WTC11 (cell line): ENCODE results near the gene MYLK4. TPM values are rescaled to one million over a fixed set of nuclear protein-coding genes. Genes with fewer than 3 reads are reported as not detected.

Experiments used
- ATAC-seq: fragments of 200-7000 bp; cut with Tn5 transposase; 2 replicates; pipeline ENCODE4 v1.10.0; 2021; ENCODE audit warnings: mild to moderate bottlenecking, moderate library complexity
- CTCF ChIA-PET: fragments of 300-600 bp; sonication (Branson Sonifier 250); formaldehyde crosslinking; loops from one replicate; lab custom pipeline; 2021; ENCODE audit warnings: antibody characterized with exemption; lab: Charles Lee
- POLR2A ChIA-PET: fragments of 350-600 bp; sonication (Branson Sonifier 250); formaldehyde crosslinking; loops from one replicate; lab custom pipeline; 2021; ENCODE audit warnings: antibody characterized with exemption; lab: Charles Lee
- DNase-seq: peaks from one replicate; pipeline ENCODE4 v3.0.0; 2021; ENCODE audit warnings: low spot score
- H3K27ac Mint-ChIP-seq: 2 replicates; pipeline ENCODE4 v1.8.0; 2021; ENCODE audit warnings: mixed read lengths
- H3K27me3 Mint-ChIP-seq: 2 replicates; pipeline ENCODE4 v1.8.0; 2021; ENCODE audit warnings: low read depth, mild to moderate bottlenecking, moderate library complexity, mixed read lengths
- H3K36me3 Mint-ChIP-seq: 2 replicates; pipeline ENCODE4 v1.8.0; 2021; ENCODE audit warnings: mixed read lengths
- H3K4me1 Mint-ChIP-seq: 2 replicates; pipeline ENCODE4 v1.8.0; 2022; ENCODE audit warnings: mixed read lengths
- H3K4me3 Mint-ChIP-seq: 2 replicates; pipeline ENCODE4 v1.8.0; 2021; ENCODE audit warnings: mild to moderate bottlenecking, moderate library complexity, mixed read lengths
- H3K9me3 Mint-ChIP-seq: 2 replicates; pipeline ENCODE4 v1.8.0; 2021; ENCODE audit warnings: mixed read lengths
- AFF4 ChIP-seq: sonication (generic); formaldehyde crosslinking; IDR thresholded peaks from 2 replicates; pipeline ENCODE4 v1.8.1; 2023; ENCODE audit warnings: mild to moderate bottlenecking, missing genetic modification reagents, borderline replicate concordance
- ATF2 ChIP-seq: sonication (generic); formaldehyde crosslinking; IDR thresholded peaks from 2 replicates; pipeline ENCODE4 v1.8.1; 2022; ENCODE audit warnings: low read depth, missing genetic modification reagents, borderline replicate concordance
- FOXJ3 ChIP-seq: sonication (generic); formaldehyde crosslinking; IDR thresholded peaks from 2 replicates; pipeline ENCODE4 v1.9.0; 2021; ENCODE audit warnings: missing genetic modification reagents, mild to moderate bottlenecking, borderline replicate concordance
- FOXK1 ChIP-seq: sonication (generic); formaldehyde crosslinking; IDR thresholded peaks from 2 replicates; pipeline ENCODE4 v1.8.0; 2022; ENCODE audit warnings: mild to moderate bottlenecking, moderate library complexity, missing genetic modification reagents
- IRF2 ChIP-seq: sonication (generic); formaldehyde crosslinking; IDR thresholded peaks from 2 replicates; pipeline ENCODE4 v1.8.0; 2022; ENCODE audit warnings: low read depth, missing genetic modification reagents, borderline replicate concordance
- NFATC4 ChIP-seq: fragments of 250-450 bp; sonication (Bioruptor Pico); IDR thresholded peaks from 2 replicates; pipeline ENCODE4 v1.9.0; 2021; ENCODE audit warnings: mild to moderate bottlenecking
- SMAD4 ChIP-seq: sonication (generic); formaldehyde crosslinking; IDR thresholded peaks from 2 replicates; pipeline ENCODE4 v1.8.0; 2022; ENCODE audit warnings: mild to moderate bottlenecking, missing genetic modification reagents
- TEAD4 ChIP-seq: sonication (generic); formaldehyde crosslinking; IDR thresholded peaks from 2 replicates; pipeline ENCODE4 v1.8.0; 2022; ENCODE audit warnings: mild to moderate bottlenecking, missing genetic modification reagents
- ZBTB21 ChIP-seq: sonication (generic); formaldehyde crosslinking; IDR thresholded peaks from 2 replicates; pipeline ENCODE4 v1.8.1; 2023; ENCODE audit warnings: mild to moderate bottlenecking, missing genetic modification reagents, borderline replicate concordance
- ZNF121 ChIP-seq: sonication (generic); formaldehyde crosslinking; IDR thresholded peaks from 2 replicates; pipeline ENCODE4 v1.8.0; 2023; ENCODE audit warnings: missing genetic modification reagents
- ZNF138 ChIP-seq: sonication (generic); formaldehyde crosslinking; conservative IDR thresholded peaks from 2 replicates; pipeline ENCODE4 v1.8.1; 2022; ENCODE audit warnings: mild to moderate bottlenecking, moderate library complexity, missing genetic modification reagents
- ZNF317 ChIP-seq: sonication (generic); formaldehyde crosslinking; IDR thresholded peaks from 2 replicates; pipeline ENCODE4 v1.8.1; 2023; ENCODE audit warnings: low read depth, mild to moderate bottlenecking, moderate library complexity, missing genetic modification reagents, borderline replicate concordance
- total RNA-seq: library from RNA; stranded (reverse); gene quantifications from 3 replicates; pipeline ENCODE4 v1.2.3, GENCODE V29; 2021
- TF ChIP-seq, protein P1 (sequence below): fragments of 250-450 bp; sonication (Bioruptor Pico); IDR thresholded peaks from 2 replicates; pipeline ENCODE4 v1.8.0; 2021; ENCODE audit warnings: mild to moderate bottlenecking
- TF ChIP-seq, protein P2 (sequence below): sonication (generic); formaldehyde crosslinking; IDR thresholded peaks from 2 replicates; pipeline ENCODE4 v1.8.1; 2022; ENCODE audit warnings: missing genetic modification reagents, borderline replicate concordance
- TF ChIP-seq, protein P3 (sequence below): sonication (generic); formaldehyde crosslinking; IDR thresholded peaks from 2 replicates; pipeline ENCODE4 v1.8.0; 2023; ENCODE audit warnings: missing genetic modification reagents
- TF ChIP-seq, protein P4 (sequence below): fragments of 250-450 bp; sonication (Bioruptor Pico); IDR thresholded peaks from 2 replicates; pipeline ENCODE4 v1.9.0; 2021; ENCODE audit warnings: mild to moderate bottlenecking, borderline replicate concordance

Gene MYLK4
- total RNA-seq, 1 experiment from 2014 or later, result 0.13 TPM

- no peak for DNase-seq
- no peaks in the 10 kb centered on the region for H3K27me3 Mint-ChIP-seq
- H3K36me3 Mint-ChIP-seq, result peaks cover 9% of the 10 kb centered on the region
- TF ChIP-seq NFATC4, result no peak
- TF ChIP-seq, protein P1, sequence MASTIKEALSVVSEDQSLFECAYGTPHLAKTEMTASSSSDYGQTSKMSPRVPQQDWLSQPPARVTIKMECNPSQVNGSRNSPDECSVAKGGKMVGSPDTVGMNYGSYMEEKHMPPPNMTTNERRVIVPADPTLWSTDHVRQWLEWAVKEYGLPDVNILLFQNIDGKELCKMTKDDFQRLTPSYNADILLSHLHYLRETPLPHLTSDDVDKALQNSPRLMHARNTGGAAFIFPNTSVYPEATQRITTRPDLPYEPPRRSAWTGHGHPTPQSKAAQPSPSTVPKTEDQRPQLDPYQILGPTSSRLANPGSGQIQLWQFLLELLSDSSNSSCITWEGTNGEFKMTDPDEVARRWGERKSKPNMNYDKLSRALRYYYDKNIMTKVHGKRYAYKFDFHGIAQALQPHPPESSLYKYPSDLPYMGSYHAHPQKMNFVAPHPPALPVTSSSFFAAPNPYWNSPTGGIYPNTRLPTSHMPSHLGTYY, result no peak
- no peak for TF ChIP-seq SMAD4
- no peak for TF ChIP-seq FOXK1 (CRISPR knock-in tag)
- TF ChIP-seq ZBTB21 (CRISPR knock-in tag), result no peak
- TF ChIP-seq, protein P2, sequence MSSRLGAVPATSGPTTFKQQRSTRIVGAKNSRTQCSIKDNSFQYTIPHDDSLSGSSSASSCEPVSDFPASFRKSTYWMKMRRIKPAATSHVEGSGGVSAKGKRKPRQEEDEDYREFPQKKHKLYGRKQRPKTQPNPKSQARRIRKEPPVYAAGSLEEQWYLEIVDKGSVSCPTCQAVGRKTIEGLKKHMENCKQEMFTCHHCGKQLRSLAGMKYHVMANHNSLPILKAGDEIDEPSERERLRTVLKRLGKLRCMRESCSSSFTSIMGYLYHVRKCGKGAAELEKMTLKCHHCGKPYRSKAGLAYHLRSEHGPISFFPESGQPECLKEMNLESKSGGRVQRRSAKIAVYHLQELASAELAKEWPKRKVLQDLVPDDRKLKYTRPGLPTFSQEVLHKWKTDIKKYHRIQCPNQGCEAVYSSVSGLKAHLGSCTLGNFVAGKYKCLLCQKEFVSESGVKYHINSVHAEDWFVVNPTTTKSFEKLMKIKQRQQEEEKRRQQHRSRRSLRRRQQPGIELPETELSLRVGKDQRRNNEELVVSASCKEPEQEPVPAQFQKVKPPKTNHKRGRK (CRISPR knock-in tag), result no peak
- TF ChIP-seq ATF2 (CRISPR knock-in tag), result no peak
- TF ChIP-seq AFF4 (CRISPR knock-in tag), result no peak
- no peak for TF ChIP-seq ZNF138 (CRISPR knock-in tag)
- TF ChIP-seq, protein P3, sequence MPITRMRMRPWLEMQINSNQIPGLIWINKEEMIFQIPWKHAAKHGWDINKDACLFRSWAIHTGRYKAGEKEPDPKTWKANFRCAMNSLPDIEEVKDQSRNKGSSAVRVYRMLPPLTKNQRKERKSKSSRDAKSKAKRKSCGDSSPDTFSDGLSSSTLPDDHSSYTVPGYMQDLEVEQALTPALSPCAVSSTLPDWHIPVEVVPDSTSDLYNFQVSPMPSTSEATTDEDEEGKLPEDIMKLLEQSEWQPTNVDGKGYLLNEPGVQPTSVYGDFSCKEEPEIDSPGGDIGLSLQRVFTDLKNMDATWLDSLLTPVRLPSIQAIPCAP, result no peak
- TF ChIP-seq ZNF317, result no peak
- no peak for TF ChIP-seq TEAD4 (CRISPR knock-in tag)
- TF ChIP-seq ZNF121 (CRISPR knock-in tag), result no peak
- no peak for TF ChIP-seq FOXJ3
- TF ChIP-seq IRF2 (CRISPR knock-in tag), result no peak
- TF ChIP-seq, protein P4, sequence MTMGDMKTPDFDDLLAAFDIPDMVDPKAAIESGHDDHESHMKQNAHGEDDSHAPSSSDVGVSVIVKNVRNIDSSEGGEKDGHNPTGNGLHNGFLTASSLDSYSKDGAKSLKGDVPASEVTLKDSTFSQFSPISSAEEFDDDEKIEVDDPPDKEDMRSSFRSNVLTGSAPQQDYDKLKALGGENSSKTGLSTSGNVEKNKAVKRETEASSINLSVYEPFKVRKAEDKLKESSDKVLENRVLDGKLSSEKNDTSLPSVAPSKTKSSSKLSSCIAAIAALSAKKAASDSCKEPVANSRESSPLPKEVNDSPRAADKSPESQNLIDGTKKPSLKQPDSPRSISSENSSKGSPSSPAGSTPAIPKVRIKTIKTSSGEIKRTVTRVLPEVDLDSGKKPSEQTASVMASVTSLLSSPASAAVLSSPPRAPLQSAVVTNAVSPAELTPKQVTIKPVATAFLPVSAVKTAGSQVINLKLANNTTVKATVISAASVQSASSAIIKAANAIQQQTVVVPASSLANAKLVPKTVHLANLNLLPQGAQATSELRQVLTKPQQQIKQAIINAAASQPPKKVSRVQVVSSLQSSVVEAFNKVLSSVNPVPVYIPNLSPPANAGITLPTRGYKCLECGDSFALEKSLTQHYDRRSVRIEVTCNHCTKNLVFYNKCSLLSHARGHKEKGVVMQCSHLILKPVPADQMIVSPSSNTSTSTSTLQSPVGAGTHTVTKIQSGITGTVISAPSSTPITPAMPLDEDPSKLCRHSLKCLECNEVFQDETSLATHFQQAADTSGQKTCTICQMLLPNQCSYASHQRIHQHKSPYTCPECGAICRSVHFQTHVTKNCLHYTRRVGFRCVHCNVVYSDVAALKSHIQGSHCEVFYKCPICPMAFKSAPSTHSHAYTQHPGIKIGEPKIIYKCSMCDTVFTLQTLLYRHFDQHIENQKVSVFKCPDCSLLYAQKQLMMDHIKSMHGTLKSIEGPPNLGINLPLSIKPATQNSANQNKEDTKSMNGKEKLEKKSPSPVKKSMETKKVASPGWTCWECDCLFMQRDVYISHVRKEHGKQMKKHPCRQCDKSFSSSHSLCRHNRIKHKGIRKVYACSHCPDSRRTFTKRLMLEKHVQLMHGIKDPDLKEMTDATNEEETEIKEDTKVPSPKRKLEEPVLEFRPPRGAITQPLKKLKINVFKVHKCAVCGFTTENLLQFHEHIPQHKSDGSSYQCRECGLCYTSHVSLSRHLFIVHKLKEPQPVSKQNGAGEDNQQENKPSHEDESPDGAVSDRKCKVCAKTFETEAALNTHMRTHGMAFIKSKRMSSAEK (CRISPR knock-in tag), result no peak
- ChIA-PET POLR2A (interaction anchor here (1.7 kb wide), 1 partner anchor 49 kb away, joined by 6 read pairs; the partner anchor contains the start of gene SERPINB1), CTCF (interaction anchor here (1.2 to 3.2 kb wide), 14 partner anchors 9 to 261 kb away, joined by 3 to 68 read pairs (median 14); partner anchors contain the start of genes NQO2 and SERPINB1)
- ATAC-seq, result no peak
- H3K4me3 Mint-ChIP-seq, result no peak overlapping the region
- H3K4me1 Mint-ChIP-seq, result peaks cover 17% of the 10 kb centered on the region
- H3K27ac Mint-ChIP-seq, result peak overlapping the region; percentile 84
- no peaks in the 10 kb centered on the region for H3K9me3 Mint-ChIP-seq
Observed at GRCh38 chr6:2792330-2793110, 41.8 kb upstream of the MYLK4 start.
